ENCODE results near the gene NACC2. TPM values are rescaled to one million over a fixed set of nuclear protein-coding genes. Genes with fewer than 3 reads are reported as not detected.
A peak's percentile ranks its signal among the peaks of the same experiment; 100 is the strongest.

The NACC2 gene
- total and polyA plus RNA-seq, 10 of the 15 experiments (the other 5 are each of a cell fraction or from before 2014, with no cell fraction given): 0.66 to 14.7 (median 3.5) TPM

DNA sequence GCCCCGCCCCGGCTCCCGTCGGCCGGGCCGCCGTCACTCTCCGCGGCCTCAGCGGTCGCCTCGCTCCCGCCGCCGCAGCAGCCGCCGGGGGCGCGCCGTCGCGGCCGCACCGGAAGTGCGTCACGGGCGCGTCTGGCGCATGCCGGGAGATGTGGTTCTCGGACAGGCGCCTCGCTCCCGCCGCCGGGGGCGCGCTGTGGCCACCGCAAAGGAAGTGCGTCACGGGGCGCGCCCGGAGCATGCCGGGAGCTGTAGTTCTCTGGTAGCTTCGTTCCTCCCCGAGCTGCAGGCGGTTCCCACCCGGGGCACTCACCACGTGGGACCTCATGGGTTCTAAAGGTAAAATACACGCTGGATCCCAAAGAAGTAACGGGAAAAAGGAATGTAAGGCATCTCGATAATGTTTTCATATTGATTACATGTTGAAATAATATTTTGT is 133.8 kb downstream of the NACC2 start, which contains the start of gene UBAC1 (continued):
- TF ChIP-seq ESRRA (IDR thresholded peaks at IDR 0.05; ENCODE audit: low read length): no peak
- TF ChIP-seq SREBF2 (IDR thresholded peaks at IDR 0.05; ENCODE audit: low read length): no peak
- TF ChIP-seq POU2F2 (IDR thresholded peaks at IDR 0.05; ENCODE audit: borderline replicate concordance, low read depth, low read length): no peak
- TF ChIP-seq RUNX3 (IDR thresholded peaks at IDR 0.05; ENCODE audit: low read length): peak; percentile 84
- no peak for TF ChIP-seq RCOR1 (conservative IDR thresholded peaks at IDR 0.05; ENCODE audit: low read depth, low read length)
- TF ChIP-seq SIX5 (IDR thresholded peaks at IDR 0.05; ENCODE audit: low read depth, low read length, severe bottlenecking): peak; percentile 94
- TF ChIP-seq, protein P1, sequence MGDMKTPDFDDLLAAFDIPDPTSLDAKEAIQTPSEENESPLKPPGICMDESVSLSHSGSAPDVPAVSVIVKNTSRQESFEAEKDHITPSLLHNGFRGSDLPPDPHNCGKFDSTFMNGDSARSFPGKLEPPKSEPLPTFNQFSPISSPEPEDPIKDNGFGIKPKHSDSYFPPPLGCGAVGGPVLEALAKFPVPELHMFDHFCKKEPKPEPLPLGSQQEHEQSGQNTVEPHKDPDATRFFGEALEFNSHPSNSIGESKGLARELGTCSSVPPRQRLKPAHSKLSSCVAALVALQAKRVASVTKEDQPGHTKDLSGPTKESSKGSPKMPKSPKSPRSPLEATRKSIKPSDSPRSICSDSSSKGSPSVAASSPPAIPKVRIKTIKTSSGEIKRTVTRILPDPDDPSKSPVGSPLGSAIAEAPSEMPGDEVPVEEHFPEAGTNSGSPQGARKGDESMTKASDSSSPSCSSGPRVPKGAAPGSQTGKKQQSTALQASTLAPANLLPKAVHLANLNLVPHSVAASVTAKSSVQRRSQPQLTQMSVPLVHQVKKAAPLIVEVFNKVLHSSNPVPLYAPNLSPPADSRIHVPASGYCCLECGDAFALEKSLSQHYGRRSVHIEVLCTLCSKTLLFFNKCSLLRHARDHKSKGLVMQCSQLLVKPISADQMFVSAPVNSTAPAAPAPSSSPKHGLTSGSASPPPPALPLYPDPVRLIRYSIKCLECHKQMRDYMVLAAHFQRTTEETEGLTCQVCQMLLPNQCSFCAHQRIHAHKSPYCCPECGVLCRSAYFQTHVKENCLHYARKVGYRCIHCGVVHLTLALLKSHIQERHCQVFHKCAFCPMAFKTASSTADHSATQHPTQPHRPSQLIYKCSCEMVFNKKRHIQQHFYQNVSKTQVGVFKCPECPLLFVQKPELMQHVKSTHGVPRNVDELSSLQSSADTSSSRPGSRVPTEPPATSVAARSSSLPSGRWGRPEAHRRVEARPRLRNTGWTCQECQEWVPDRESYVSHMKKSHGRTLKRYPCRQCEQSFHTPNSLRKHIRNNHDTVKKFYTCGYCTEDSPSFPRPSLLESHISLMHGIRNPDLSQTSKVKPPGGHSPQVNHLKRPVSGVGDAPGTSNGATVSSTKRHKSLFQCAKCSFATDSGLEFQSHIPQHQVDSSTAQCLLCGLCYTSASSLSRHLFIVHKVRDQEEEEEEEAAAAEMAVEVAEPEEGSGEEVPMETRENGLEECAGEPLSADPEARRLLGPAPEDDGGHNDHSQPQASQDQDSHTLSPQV (IDR thresholded peaks at IDR 0.05): no peak
- TF ChIP-seq EED (IDR thresholded peaks at IDR 0.05; ENCODE audit: low read depth): no peak
- TF ChIP-seq CBX3 (IDR thresholded peaks at IDR 0.05; ENCODE audit: borderline replicate concordance, low read depth): no peak
- no peak; the same call in 1 of the 2 replicates for TF ChIP-seq GATAD2B (conservative IDR thresholded peaks at IDR 0.05; ENCODE audit: low read depth)
- peak; percentile 83; the same call in 1 of the 2 replicates for TF ChIP-seq RB1 (IDR thresholded peaks at IDR 0.05; ENCODE audit: borderline replicate concordance)
- no peak for TF ChIP-seq CEBPB (IDR thresholded peaks at IDR 0.05; ENCODE audit: borderline replicate concordance in 1 of 2, low read depth in 2 of 2, low read length in 2 of 2)
- TF ChIP-seq PML (IDR thresholded peaks at IDR 0.05; ENCODE audit: low read length): no peak
- TF ChIP-seq MYC (IDR thresholded peaks at IDR 0.05; ENCODE audit: insufficient read depth, insufficient read length, insufficient replicate concordance, low read length, severe bottlenecking): no peak
- TF ChIP-seq WRNIP1 (IDR thresholded peaks at IDR 0.05; ENCODE audit: borderline replicate concordance, low read depth, low read length): no peak
- TF ChIP-seq, protein P2, sequence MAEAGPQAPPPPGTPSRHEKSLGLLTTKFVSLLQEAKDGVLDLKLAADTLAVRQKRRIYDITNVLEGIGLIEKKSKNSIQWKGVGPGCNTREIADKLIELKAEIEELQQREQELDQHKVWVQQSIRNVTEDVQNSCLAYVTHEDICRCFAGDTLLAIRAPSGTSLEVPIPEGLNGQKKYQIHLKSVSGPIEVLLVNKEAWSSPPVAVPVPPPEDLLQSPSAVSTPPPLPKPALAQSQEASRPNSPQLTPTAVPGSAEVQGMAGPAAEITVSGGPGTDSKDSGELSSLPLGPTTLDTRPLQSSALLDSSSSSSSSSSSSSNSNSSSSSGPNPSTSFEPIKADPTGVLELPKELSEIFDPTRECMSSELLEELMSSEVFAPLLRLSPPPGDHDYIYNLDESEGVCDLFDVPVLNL (IDR thresholded peaks at IDR 0.05; ENCODE audit: low read depth, low read length): no peak
- no peak for TF ChIP-seq KDM1A (IDR thresholded peaks at IDR 0.05; ENCODE audit: borderline replicate concordance)
- no peak for TF ChIP-seq POLR2AphosphoS5 (IDR thresholded peaks at IDR 0.05; ENCODE audit: low read length)
- TF ChIP-seq ZNF207 (IDR thresholded peaks at IDR 0.05; ENCODE audit: borderline replicate concordance): peak; percentile 70; the same call in 1 of the 2 replicates
- no peak for TF ChIP-seq TCF3 (IDR thresholded peaks at IDR 0.05; ENCODE audit: borderline replicate concordance, insufficient read depth, low read depth, low read length)
- TF ChIP-seq, protein P3, sequence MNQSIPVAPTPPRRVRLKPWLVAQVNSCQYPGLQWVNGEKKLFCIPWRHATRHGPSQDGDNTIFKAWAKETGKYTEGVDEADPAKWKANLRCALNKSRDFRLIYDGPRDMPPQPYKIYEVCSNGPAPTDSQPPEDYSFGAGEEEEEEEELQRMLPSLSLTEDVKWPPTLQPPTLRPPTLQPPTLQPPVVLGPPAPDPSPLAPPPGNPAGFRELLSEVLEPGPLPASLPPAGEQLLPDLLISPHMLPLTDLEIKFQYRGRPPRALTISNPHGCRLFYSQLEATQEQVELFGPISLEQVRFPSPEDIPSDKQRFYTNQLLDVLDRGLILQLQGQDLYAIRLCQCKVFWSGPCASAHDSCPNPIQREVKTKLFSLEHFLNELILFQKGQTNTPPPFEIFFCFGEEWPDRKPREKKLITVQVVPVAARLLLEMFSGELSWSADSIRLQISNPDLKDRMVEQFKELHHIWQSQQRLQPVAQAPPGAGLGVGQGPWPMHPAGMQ (IDR thresholded peaks at IDR 0.05; ENCODE audit: borderline replicate concordance): no peak
- no peak for TF ChIP-seq POLR2AphosphoS2 (IDR thresholded peaks at IDR 0.05; ENCODE audit: low read depth, low read length)
- no peak for TF ChIP-seq ATF7 (IDR thresholded peaks at IDR 0.05; ENCODE audit: low read depth)
- TF ChIP-seq ETV6 (conservative IDR thresholded peaks at IDR 0.05 in 1 of 2, IDR thresholded peaks at IDR 0.05 in 1 of 2; ENCODE audit: borderline replicate concordance in 1 of 2, low read depth in 1 of 2): no peak
- peak; percentile 35; the same call in 1 of the 2 replicates for TF ChIP-seq CHD2 (IDR thresholded peaks at IDR 0.05; ENCODE audit: borderline replicate concordance, low read depth, low read length)
- no peak for TF ChIP-seq TCF12 (IDR thresholded peaks at IDR 0.05; ENCODE audit: low read depth, low read length)
- TF ChIP-seq SP1 (IDR thresholded peaks at IDR 0.05; ENCODE audit: low read depth, low read length): no peak

Measured in GM12878 (cell line).